ENCODE data around the gene NUP58.

- TF ChIP-seq POLR2A (IDR thresholded peaks at IDR 0.05), result no peak
- no peak for TF ChIP-seq EP300 (IDR thresholded peaks at IDR 0.05)
- TF ChIP-seq POLR2AphosphoS5 (IDR thresholded peaks at IDR 0.05), result no peak
Measured at GRCh38 chr13:25319771-25320170, 18.3 kb downstream of the NUP58 start.

All from stomach (tissue), 4 donors.